RKO (cell line): ENCODE data around the gene ANGEL2.
A peak's percentile ranks its signal among the peaks of the same experiment; 100 is the strongest.
"Not testable (repeated sequence)": the region's sequence is repeated elsewhere in the genome, so short reads cannot be mapped to it uniquely, and the experiment has no call there.

ENCODE experiments used
- DNase-seq: peaks from one replicate; pipeline ENCODE4 v3.0.0-alpha.2; 2016; ENCODE audit warnings: low spot score

Gene ANGEL2

GRCh38 chr1:212975111-212975918 is 40.4 kb downstream of the ANGEL2 start:
- no peak for DNase-seq

GRCh38 chr1:212974711-212975110 is 41.0 kb downstream of the ANGEL2 start:
- DNase-seq: no peak

GRCh38 chr1:212973899-212974298 is 41.8 kb downstream of the ANGEL2 start:
- no peak for DNase-seq

GRCh38 chr1:212973426-212973825 is 42.2 kb downstream of the ANGEL2 start:
- no peak for DNase-seq

- no peak for DNase-seq
These were observed 44.4 kb downstream of the ANGEL2 start for GRCh38 chr1:212971312-212971711.

- no peak for DNase-seq
These were observed 45.6 kb downstream of the ANGEL2 start for GRCh38 chr1:212970085-212970484.

GRCh38 chr1:212968368-212968863 is 47.3 kb downstream of the ANGEL2 start:
- no peak for DNase-seq

- peak; percentile 49 for DNase-seq
These were observed 47.9 kb downstream of the ANGEL2 start for GRCh38 chr1:212967801-212968200.

- no peak for DNase-seq
These were observed 49.1 kb downstream of the ANGEL2 start for GRCh38 chr1:212966616-212967015.

GRCh38 chr1:212964993-212965392 is 50.7 kb downstream of the ANGEL2 start:
- DNase-seq: not testable (repeated sequence)

- DNase-seq: no peak
These were observed 51.6 kb downstream of the ANGEL2 start for GRCh38 chr1:212964102-212964501.

GRCh38 chr1:212962509-212962908 is 53.2 kb downstream of the ANGEL2 start:
- DNase-seq: no peak

GRCh38 chr1:212960932-212961331 is 54.7 kb downstream of the ANGEL2 start:
- DNase-seq: no peak

GRCh38 chr1:212959266-212960220 is 56.1 kb downstream of the ANGEL2 start:
- no peak for DNase-seq

GRCh38 chr1:212958175-212958574 is 57.5 kb downstream of the ANGEL2 start:
- DNase-seq: no peak

GRCh38 chr1:212957546-212957945 is 58.1 kb downstream of the ANGEL2 start:
- DNase-seq: no peak

- DNase-seq: no peak
These were observed 59.6 kb downstream of the ANGEL2 start for GRCh38 chr1:212955961-212956620.

GRCh38 chr1:212955098-212955497 is 60.6 kb downstream of the ANGEL2 start:
- no peak for DNase-seq

- DNase-seq: no peak
These were observed 61.2 kb downstream of the ANGEL2 start for GRCh38 chr1:212954514-212954913.

- DNase-seq: no peak
These were observed 62.3 kb downstream of the ANGEL2 start for GRCh38 chr1:212953321-212953720.

GRCh38 chr1:212952641-212952976 is 63.1 kb downstream of the ANGEL2 start:
- DNase-seq: no peak

- no peak for DNase-seq
These were observed 63.6 kb downstream of the ANGEL2 start for GRCh38 chr1:212951947-212952640.
